HepG2 (cell line): ENCODE results near the gene ZNF33B.

Experiments
- ATF3 ChIP-seq: sonication (generic); formaldehyde crosslinking; IDR thresholded peaks from 2 replicates; pipeline ENCODE4 v1.4.0; 2020; ENCODE audit warnings: missing genetic modification reagents
- CTCF ChIP-seq: sonication (generic); formaldehyde crosslinking; IDR thresholded peaks from 2 replicates; pipeline ENCODE4 v1.5.0; 2020; ENCODE audit warnings: mild to moderate bottlenecking, missing genetic modification reagents, moderate library complexity
- ETS1 ChIP-seq: sonication (generic); formaldehyde crosslinking; IDR thresholded peaks from 2 replicates; pipeline ENCODE4 v1.4.0; 2020; ENCODE audit warnings: missing genetic modification reagents
- FOXJ3 ChIP-seq: sonication (generic); formaldehyde crosslinking; IDR thresholded peaks from 2 replicates; pipeline ENCODE4 v1.4.0; 2020; ENCODE audit warnings: missing genetic modification reagents, mild to moderate bottlenecking, borderline replicate concordance
- GABPB1 ChIP-seq: IDR thresholded peaks from 2 replicates; pipeline ENCODE4 v1.6.1; 2016; ENCODE audit warnings: mild to moderate bottlenecking, missing genetic modification reagents, moderate library complexity, missing compliant biosample characterization
- NFE2 ChIP-seq: sonication (generic); formaldehyde crosslinking; IDR thresholded peaks from 2 replicates; pipeline ENCODE4 v1.4.0; 2020; ENCODE audit warnings: missing genetic modification reagents
- SKI ChIP-seq: fragments of 450-650 bp; IDR thresholded peaks from one replicate; pipeline ENCODE4 v1.6.1; 2018; ENCODE audit warnings: mild to moderate bottlenecking; ENCODE audit not compliant: partially characterized antibody
- TCF12 ChIP-seq, 2 experiments: fragments of 450-650 bp in 1 of 2; sonication (generic) in 1 of 2; formaldehyde crosslinking in 1 of 2; IDR thresholded peaks; 2 replicates each; pipeline versions ENCODE4 v1.6.1 to v1.8.0; 2017 to 2022; ENCODE audit warnings: antibody characterized with exemption in 1 of 2, mild to moderate bottlenecking in 1 of 2, missing genetic modification reagents in 1 of 2, moderate library complexity in 1 of 2
- ZNF552 ChIP-seq: sonication (generic); formaldehyde crosslinking; IDR thresholded peaks from 2 replicates; pipeline ENCODE4 v1.9.0; 2022; ENCODE audit warnings: missing genetic modification reagents, mild to moderate bottlenecking, borderline replicate concordance

GRCh38 chr10:42543840-42544372 lies 94.5 kb downstream of the ZNF33B start:
- TF ChIP-seq GABPB1 (CRISPR knock-in tag), result peak; percentile 22; the same call in 1 of the 2 replicates
- no peak for TF ChIP-seq CTCF (CRISPR knock-in tag)
- no peak for TF ChIP-seq NFE2
- no peak for TF ChIP-seq TCF12 (IDR thresholded peaks at IDR 0.05)
- TF ChIP-seq TCF12 (CRISPR knock-in tag; IDR thresholded peaks at IDR 0.05), result no peak
- TF ChIP-seq ATF3 (CRISPR knock-in tag), result no peak
- TF ChIP-seq FOXJ3 (CRISPR knock-in tag), result peak; percentile 21; the same call in 1 of the 2 replicates
- TF ChIP-seq SKI, result no peak
- TF ChIP-seq ETS1 (CRISPR knock-in tag), result no peak
- TF ChIP-seq ZNF552 (CRISPR knock-in tag), result no peak
